Measurements from ENCODE around the gene ATXN1. TPM values are rescaled to one million over a fixed set of nuclear protein-coding genes. Genes with fewer than 3 reads are reported as not detected.

Gene ATXN1
- polyA plus RNA-seq, 1 donor from 2014 or later = 28.2 TPM

- no peaks in the 10 kb centered on the region for H3K9me2 ChIP-seq (ENCODE audit: insufficient read depth, low read length)
- TF ChIP-seq MXI1 (conservative IDR thresholded peaks at IDR 0.05; ENCODE audit: poor library complexity, severe bottlenecking) (no peak), SMC3 (conservative IDR thresholded peaks at IDR 0.05; ENCODE audit: poor library complexity) (no peak), EP300 (conservative IDR thresholded peaks at IDR 0.05; ENCODE audit: poor library complexity, severe bottlenecking) (no peak), CTCF (IDR thresholded peaks at IDR 0.05; ENCODE audit: poor library complexity, severe bottlenecking) (no peak), RAD21 (conservative IDR thresholded peaks at IDR 0.05) (no peak), EZH2 (IDR thresholded peaks at IDR 0.05; ENCODE audit: borderline replicate concordance, insufficient read depth, low read length, poor library complexity, severe bottlenecking) (no peak)
- no peak overlapping the region for H3K4me3 ChIP-seq (ENCODE audit: low read length)
- H3K36me3 ChIP-seq (ENCODE audit: insufficient read depth, low read length) = peaks cover 7% of the 10 kb centered on the region
- H4K20me1 ChIP-seq (ENCODE audit: insufficient read depth) = no peaks in the 10 kb centered on the region
- no peaks in the 10 kb centered on the region for H3K79me2 ChIP-seq (replicated peaks; ENCODE audit: insufficient read depth, low read length)
- H3K9ac ChIP-seq (ENCODE audit: low read length) = no peak overlapping the region
- H3F3A ChIP-seq (ENCODE audit: insufficient read depth, low read length, poor library complexity, severe bottlenecking) = no peaks in the 10 kb centered on the region
- H3K4me2 ChIP-seq (ENCODE audit: low read length) = no peak overlapping the region
- H3K27ac ChIP-seq (ENCODE audit: low read length) = no peak overlapping the region
- no peaks in the 10 kb centered on the region for H3K27me3 ChIP-seq (ENCODE audit: insufficient read depth, low read depth, low read length)
- H3K9me3 ChIP-seq (ENCODE audit: low read length) = no peaks in the 10 kb centered on the region
- H2AFZ ChIP-seq (ENCODE audit: low read depth, low read length) = no peak overlapping the region
These were observed 280.3 kb downstream of the ATXN1 start for GRCh38 chr6:16480763-16481560.

GRCh38 chr6:16477367-16478149 is 283.7 kb downstream of the ATXN1 start:
- H3K79me2 ChIP-seq (replicated peaks; ENCODE audit: insufficient read depth, low read length) = no peaks in the 10 kb centered on the region
- H3K9me2 ChIP-seq (ENCODE audit: insufficient read depth, low read length) = no peaks in the 10 kb centered on the region
- no peak overlapping the region for H3K4me3 ChIP-seq (ENCODE audit: low read length)
- H3F3A ChIP-seq (ENCODE audit: insufficient read depth, low read length, poor library complexity, severe bottlenecking) = no peaks in the 10 kb centered on the region
- H3K27ac ChIP-seq (ENCODE audit: low read length) = no peak overlapping the region
- no peak overlapping the region for H3K9ac ChIP-seq (ENCODE audit: low read length)
- H3K4me2 ChIP-seq (ENCODE audit: low read length) = no peak overlapping the region
- H4K20me1 ChIP-seq (ENCODE audit: insufficient read depth) = no peaks in the 10 kb centered on the region
- TF ChIP-seq EZH2 (IDR thresholded peaks at IDR 0.05; ENCODE audit: borderline replicate concordance, insufficient read depth, low read length, poor library complexity, severe bottlenecking) = no peak
- no peak for TF ChIP-seq POLR2AphosphoS5 (IDR thresholded peaks at IDR 0.05)
- no peak for TF ChIP-seq REST (IDR thresholded peaks at IDR 0.05; ENCODE audit: borderline replicate concordance)
- TF ChIP-seq MXI1 (conservative IDR thresholded peaks at IDR 0.05; ENCODE audit: poor library complexity, severe bottlenecking) = no peak
- TF ChIP-seq CTCF (IDR thresholded peaks at IDR 0.05; ENCODE audit: poor library complexity, severe bottlenecking) = no peak
- TF ChIP-seq TAF1 (IDR thresholded peaks at IDR 0.05; ENCODE audit: low read depth) = no peak
- no peak for TF ChIP-seq RAD21 (conservative IDR thresholded peaks at IDR 0.05)
- no peak for TF ChIP-seq SMC3 (conservative IDR thresholded peaks at IDR 0.05; ENCODE audit: poor library complexity)
- no peaks in the 10 kb centered on the region for H3K9me3 ChIP-seq (ENCODE audit: low read length)
- no peaks in the 10 kb centered on the region for H3K27me3 ChIP-seq (ENCODE audit: insufficient read depth, low read depth, low read length)
- no peaks in the 10 kb centered on the region for H3K36me3 ChIP-seq (ENCODE audit: insufficient read depth, low read length)
- no peak overlapping the region for H2AFZ ChIP-seq (ENCODE audit: low read depth, low read length)

All from neural cell (in vitro differentiated cells).